HG03378 (cell line): ENCODE results near the gene RPL10.

Experiments
- ATAC-seq: cut with Tn5 transposase; IDR thresholded peaks from one replicate; pipeline ENCODE4 v1.9.1; 2021; ENCODE audit warnings: mild to moderate bottlenecking, moderate library complexity; ENCODE audit not compliant: unreplicated experiment

RPL10 gene

GRCh38 chrX:154443992-154444754 is 46.0 kb downstream of the RPL10 start, which contains the start of gene FAM50A:
Gene FAM50A, plus strand, starts transcription at chrX:154444141. Its CDS starts 95 bp downstream, at chrX:154444236.
- ATAC-seq, result peak; percentile 45

DNA sequence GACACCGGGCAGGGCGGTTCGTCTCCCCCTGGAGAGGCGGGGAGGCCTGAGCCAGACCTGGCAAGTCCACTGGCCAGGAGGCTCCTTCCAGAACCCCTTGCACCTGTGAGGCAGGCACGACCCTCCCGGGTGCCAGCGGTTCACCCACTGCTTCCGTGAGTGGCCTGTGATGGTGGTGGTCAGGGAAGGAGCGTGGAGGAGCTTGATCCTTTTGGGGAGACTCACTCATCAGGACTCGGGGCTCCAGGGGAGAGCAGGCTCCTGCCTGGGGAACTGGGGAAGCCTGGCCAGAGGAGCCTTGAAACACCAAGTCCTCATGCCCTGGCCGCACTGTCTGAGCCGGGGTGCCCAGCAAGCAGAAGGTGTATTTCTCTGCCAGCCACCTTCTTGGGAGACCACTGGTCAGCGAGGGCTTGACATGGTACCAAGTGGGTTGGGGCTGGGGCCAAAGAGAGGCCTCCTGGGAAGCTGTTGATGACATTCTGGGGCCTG is 46.6 kb downstream of the RPL10 start:
- no peak for ATAC-seq

GRCh38 chrX:154445776-154446175 is 47.6 kb downstream of the RPL10 start:
- ATAC-seq, result no peak

DNA sequence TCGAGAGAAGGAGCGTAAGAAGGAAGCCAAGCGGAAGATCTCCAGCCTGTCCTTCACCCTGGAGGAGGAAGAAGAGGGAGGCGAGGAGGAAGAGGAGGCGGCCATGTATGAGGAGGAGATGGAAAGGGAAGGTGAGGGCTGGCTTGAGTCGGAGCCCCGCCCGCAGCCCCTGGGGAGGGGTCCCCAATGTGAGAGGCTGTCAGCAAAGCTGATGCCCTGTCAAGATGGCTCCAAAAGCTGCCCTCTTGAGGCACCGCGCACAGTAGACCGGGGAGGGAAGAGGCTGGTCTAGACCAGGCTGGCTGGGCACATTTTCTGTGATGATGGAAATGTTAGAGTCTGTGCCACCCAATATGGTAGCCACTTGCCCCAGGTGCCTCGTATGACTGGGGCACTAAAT is 48.3 kb downstream of the RPL10 start:
- no peak for ATAC-seq

GRCh38 chrX:154448484-154448883 is 50.3 kb downstream of the RPL10 start:
- no peak for ATAC-seq

DNA sequence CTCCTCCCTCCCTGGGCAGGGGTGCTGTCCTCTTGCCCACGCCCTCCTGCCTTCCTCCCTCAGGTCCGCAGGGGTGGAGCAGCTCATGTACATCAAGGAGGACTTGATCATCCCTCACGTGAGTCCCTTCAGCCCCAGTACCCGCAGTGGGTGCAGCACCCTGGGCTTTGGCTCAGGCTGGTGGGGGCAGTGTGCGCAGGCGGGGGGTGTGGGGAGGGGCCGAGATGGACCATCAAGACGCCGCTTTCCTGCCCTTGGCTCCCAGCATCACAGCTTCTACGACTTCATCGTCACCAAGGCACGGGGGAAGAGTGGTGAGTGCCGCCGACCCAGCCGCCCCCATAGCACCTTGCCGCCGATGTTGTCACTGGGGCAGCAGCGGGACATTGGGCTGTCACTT is 51.4 kb downstream of the RPL10 start:
- no peak for ATAC-seq

GRCh38 chrX:154450312-154450711 is 52.1 kb downstream of the RPL10 start:
- no peak for ATAC-seq
